GM12878 (cell line): ENCODE measurements around the gene SLC49A4. TPM values are rescaled to one million over a fixed set of nuclear protein-coding genes. Genes with fewer than 3 reads are reported as not detected.

ENCODE experiments used
- ATAC-seq: fragments of 200-7000 bp; cut with Tn5 transposase; 3 replicates; pipeline ENCODE4 v1.9.1; 2020; ENCODE audit warnings: mild to moderate bottlenecking, moderate library complexity
- BruUV-seq: library from RNA; stranded (reverse); fragments of 400-500 nt; replicated peaks from 2 replicates; lab custom pipeline; 2021; lab: Mats Ljungman, UMichigan
- CTCF ChIA-PET: fragments of 300-600 bp; sonication (Branson Sonifier 250); formaldehyde crosslinking; extraction: SDS; loops from one replicate; lab custom pipeline; 2021; ENCODE audit warnings: inconsistent platforms; lab: Yijun Ruan, JAX
- POLR2A ChIA-PET: fragments of 350-600 bp; formaldehyde crosslinking; extraction: SDS; loops from one replicate; lab custom pipeline; 2021; ENCODE audit warnings: inconsistent platforms; lab: Charles Lee
- RAD21 ChIA-PET: fragments of 300-600 bp; sonication (Branson Sonifier 250); formaldehyde crosslinking; loops from one replicate; lab custom pipeline; 2023; ENCODE audit warnings: antibody characterized with exemption; ENCODE audit not compliant: unreplicated experiment; lab: Charles Lee
- SMC1A ChIA-PET: fragments of 300-600 bp; sonication (Branson Sonifier 250); formaldehyde crosslinking; loops from one replicate; lab custom pipeline; 2023; ENCODE audit not compliant: unreplicated experiment, uncharacterized antibody; lab: Charles Lee
- DNase-seq: peaks from one replicate; pipeline ENCODE4 v3.0.0-alpha.2; 2011; ENCODE audit warnings: low read depth, low spot score
- FAIRE-seq: peaks from 3 replicates; lab custom pipeline; 2011; peaks lifted over from hg19 to GRCh38; lab: Jason Lieb, UNC
- H2AFZ ChIP-seq: 2 replicates; pipeline ENCODE4 v1.6.0; 2011; ENCODE audit warnings: low read depth, low read length, control low read depth; ENCODE audit not compliant: control insufficient read depth
- H3K27ac ChIP-seq: 2 replicates; pipeline ENCODE4 v1.5.1; 2011; ENCODE audit warnings: control low read depth; ENCODE audit not compliant: control insufficient read depth, insufficient read depth
- H3K27me3 ChIP-seq, 2 experiments: replicated peaks in 1 of 2; 2 replicates each; pipeline versions ENCODE4 v1.6.0 to v1.6.1; 2011; ENCODE audit warnings: low read length in 1 of 2; ENCODE audit not compliant: control insufficient read depth in 2 of 2, insufficient read depth in 2 of 2
- H3K36me3 ChIP-seq, 2 experiments: 2 replicates each; pipeline ENCODE4 v1.5.1; 2011; ENCODE audit warnings: low read length in 1 of 2; ENCODE audit not compliant: control insufficient read depth in 2 of 2, insufficient read depth in 2 of 2
- H3K4me1 ChIP-seq: 2 replicates; pipeline ENCODE4 v1.6.1; 2011; ENCODE audit warnings: mild to moderate bottlenecking, low read length, moderate library complexity, mixed read lengths; ENCODE audit not compliant: control insufficient read depth, insufficient read depth
- H3K4me2 ChIP-seq: 2 replicates; pipeline ENCODE4 v1.6.0; 2011; ENCODE audit warnings: control low read depth; ENCODE audit not compliant: control insufficient read depth, insufficient read depth
- H3K4me3 ChIP-seq: fragments of 200-600 bp; sonication (generic); 2 replicates; pipeline ENCODE4 v1.5.1; 2016
- H3K79me2 ChIP-seq: 2 replicates; pipeline ENCODE4 v1.6.0; 2011; ENCODE audit warnings: low read length; ENCODE audit not compliant: control insufficient read depth, insufficient read depth
- H3K9ac ChIP-seq: 2 replicates; pipeline ENCODE4 v1.8.0; 2011; ENCODE audit warnings: low read length, control low read depth, mixed read lengths; ENCODE audit not compliant: control insufficient read depth, insufficient read depth
- H3K9me3 ChIP-seq: replicated peaks from 3 replicates; pipeline ENCODE4 v1.5.1; 2011; ENCODE audit warnings: mild to moderate bottlenecking, low read length; ENCODE audit not compliant: control insufficient read depth, insufficient read depth
- H4K20me1 ChIP-seq: 2 replicates; pipeline ENCODE4 v1.6.0; 2011; ENCODE audit not compliant: control insufficient read depth, insufficient read depth
- BMI1 ChIP-seq: fragments of 450-650 bp; IDR thresholded peaks from 2 replicates; pipeline ENCODE4 v1.6.1; 2016; ENCODE audit warnings: mild to moderate bottlenecking, moderate library complexity, borderline replicate concordance
- LARP7 ChIP-seq: fragments of 450-650 bp; IDR thresholded peaks from 2 replicates; pipeline ENCODE4 v1.6.1; 2017; ENCODE audit warnings: mild to moderate bottlenecking
- PBX3 ChIP-seq: IDR thresholded peaks from 2 replicates; pipeline ENCODE4 v1.6.1; 2011; ENCODE audit warnings: mild to moderate bottlenecking, low read depth, low read length, moderate library complexity; ENCODE audit not compliant: insufficient replicate concordance
- REST ChIP-seq: IDR thresholded peaks from 2 replicates; pipeline ENCODE4 v1.6.1; 2012; ENCODE audit warnings: mild to moderate bottlenecking, low read depth, low read length
- SRF ChIP-seq, 2 experiments: IDR thresholded peaks; 2 replicates each; pipeline ENCODE4 v1.6.1; 2011; ENCODE audit warnings: low read depth in 2 of 2, low read length in 2 of 2, mild to moderate bottlenecking in 1 of 2, moderate library complexity in 1 of 2
- TBL1XR1 ChIP-seq: IDR thresholded peaks from 2 replicates; pipeline ENCODE4 v1.6.1; 2012; ENCODE audit warnings: low read depth, low read length, improper control_type of control experiment
- ZNF217 ChIP-seq: fragments of 450-650 bp; IDR thresholded peaks from 2 replicates; pipeline ENCODE4 v1.6.1; 2017; ENCODE audit warnings: antibody characterized with exemption, mild to moderate bottlenecking
- WGBS: methylation state at CpG from one replicate; pipeline ENCODE4 v1.1.6; 2016; ENCODE audit warnings: low lambda C conversion rate; ENCODE audit not compliant: insufficient replicate concordance, insufficient coverage; ENCODE audit errors: missing lambda C conversion rate; 5-methylcytosine and 5-hydroxymethylcytosine counted together
- in situ Hi-C: fragments of 300-500 bp; cut with MboI; formaldehyde crosslinking; loops from 9 replicates; pipeline ENCODE4 v1.14.3; 2018; ENCODE audit warnings: mixed read lengths
- intact Hi-C: fragments of 100-400 bp; cut with micrococcal nuclease; formaldehyde crosslinking; loops from one replicate; pipeline ENCODE4 v1.14.2; 2022; ENCODE audit not compliant: unreplicated experiment
- polyA plus RNA-seq, 11 experiments: library from polyadenylated mRNA; depleted of rRNA in 4 of 11; unstranded in 6 of 11; stranded (reverse) in 5 of 11; fragments of >200 nt; fragmentation: Nextera tagmentation in 4 of 11; fragmentation: Illumina TruSeq in 1 of 11; extraction: Ambion mirVana in 4 of 11; extraction: Trizol in 1 of 11; gene quantifications; 1 replicate in 1 of 11; 2 replicates in 10 of 11; pipeline versions ENCODE4 v1.2.1 to v1.2.3, GENCODE V29; 2011 to 2016; ENCODE audit warnings: inconsistent platforms in 2 of 11, missing spikeins in 2 of 11, low read depth in 1 of 11
- total RNA-seq, 4 experiments: library from RNA; depleted of rRNA in 3 of 4; stranded (reverse); fragments of >200 nt in 3 of 4; fragmentation: Illumina TruSeq in 1 of 4; extraction: Trizol in 1 of 4; gene quantifications; 2 replicates each; pipeline versions ENCODE4 v1.2.1 to v1.2.3, GENCODE V29; 2013 to 2021

Gene SLC49A4
- total and polyA plus RNA-seq, 10 of the 15 experiments (the other 5 are each of a cell fraction or from before 2014, with no cell fraction given), result 0.48 to 2.2 (median 1.4) TPM

- H3K36me3 ChIP-seq, result no peaks in the 10 kb centered on the region
- H4K20me1 ChIP-seq, result no peaks in the 10 kb centered on the region
- H3K4me3 ChIP-seq, result no peak overlapping the region
- H3K4me1 ChIP-seq, result no peaks in the 10 kb centered on the region; the same call in 1 of the 2 replicates
- FAIRE-seq (no peak), ATAC-seq (no peak), DNase-seq (no peak)
- no peaks in the 10 kb centered on the region for H3K79me2 ChIP-seq
- H2AFZ ChIP-seq, result no peak overlapping the region
- in situ Hi-C loops, result no loop called here
- ChIA-PET SMC1A (no interaction called here), CTCF (no interaction called here), POLR2A (no interaction called here), RAD21 (no interaction called here)
- H3K27ac ChIP-seq, result no peak overlapping the region
- 17% methylated on average over 6 of the region's 6 CpGs for WGBS
- no peak for TF ChIP-seq PBX3
- TF ChIP-seq TBL1XR1, result no peak
- TF ChIP-seq LARP7, result no peak
- TF ChIP-seq REST, result no peak
- TF ChIP-seq BMI1, result no peak
- no peak for TF ChIP-seq SRF (IDR thresholded peaks at IDR 0.05; ENCODE audit: low read depth in 2 of 2, low read length in 2 of 2)
- no peak for TF ChIP-seq ZNF217
- intact Hi-C loops, result no loop called here
- H3K27me3 ChIP-seq, result peaks cover 4 to 6% of the 10 kb centered on the region in 2 experiments; a peak in 3 of 4 replicates
- BruUV-seq, result no TSS peak
- no peak overlapping the region for H3K4me2 ChIP-seq
- no peaks in the 10 kb centered on the region for H3K9me3 ChIP-seq
- no peak overlapping the region for H3K9ac ChIP-seq
These were observed 128.7 kb downstream of the SLC49A4 start for GRCh38 chr3:122923611-122924010.
